NCI-H446 treated with DMSO at 0.1 percent for 48 hours (cell line): ENCODE measurements around the gene CPAMD8.
"Not testable (repeated sequence)": the region's sequence is repeated elsewhere in the genome, so short reads cannot be mapped to it uniquely, and the experiment has no call there.

ENCODE experiments used
- DNase-seq: peaks from one replicate; lab custom pipeline; 2025; lab: John Stamatoyannopoulos, UW

Gene CPAMD8

DNA sequence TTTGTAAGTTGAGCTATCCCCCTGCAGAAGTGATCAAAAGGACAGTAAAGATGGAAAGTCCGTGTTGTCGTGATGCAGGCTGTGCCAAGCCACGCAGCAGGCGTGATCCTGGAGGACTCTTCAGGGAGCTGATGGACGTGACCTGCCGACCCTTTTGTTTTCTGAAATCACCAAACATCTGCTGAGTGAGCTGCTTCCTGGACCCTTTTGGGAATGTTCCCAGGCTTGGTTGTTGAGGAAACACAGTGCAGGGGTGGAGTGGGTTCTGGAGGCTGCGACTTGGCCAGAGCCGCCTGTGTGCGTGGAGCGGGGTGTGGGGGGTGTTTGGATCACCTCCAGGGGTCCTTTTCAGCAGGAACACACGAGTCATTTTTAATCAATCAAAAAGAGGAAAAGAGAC lies 15.4 kb upstream of the CPAMD8 start:
- no peak for DNase-seq

DNA sequence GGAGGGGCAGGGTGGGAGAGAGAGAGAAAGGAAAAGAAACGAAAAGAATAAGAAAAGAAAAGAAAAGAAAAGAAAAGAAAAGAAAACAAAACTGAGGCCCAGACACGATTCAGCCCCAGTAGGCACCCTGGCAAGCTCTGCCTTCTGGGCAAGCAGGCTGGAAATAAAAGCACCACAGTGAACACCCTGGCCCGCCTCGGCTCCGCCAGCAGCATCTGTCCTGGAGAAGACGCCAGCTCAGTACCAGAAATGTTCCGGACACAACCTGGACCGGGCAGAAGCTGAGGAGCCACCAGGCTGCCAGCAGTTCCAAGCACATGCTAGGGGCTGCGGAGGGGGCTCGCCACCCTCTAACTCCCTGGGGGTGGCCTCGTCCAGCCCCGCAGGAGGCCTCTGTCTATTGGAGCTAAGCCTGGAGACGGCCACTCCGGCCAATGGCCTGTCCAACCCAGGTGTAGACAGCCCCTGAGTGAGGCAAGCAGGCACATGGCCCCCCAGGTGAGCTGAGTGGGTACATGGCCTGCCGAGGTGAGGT lies 11.4 kb upstream of the CPAMD8 start:
- no peak for DNase-seq

- no peak for DNase-seq
These were observed 10.6 kb upstream of the CPAMD8 start for GRCh38 chr19:17037184-17037583.

- no peak for DNase-seq
These were observed 10.0 kb upstream of the CPAMD8 start for GRCh38 chr19:17036640-17037039.

DNA sequence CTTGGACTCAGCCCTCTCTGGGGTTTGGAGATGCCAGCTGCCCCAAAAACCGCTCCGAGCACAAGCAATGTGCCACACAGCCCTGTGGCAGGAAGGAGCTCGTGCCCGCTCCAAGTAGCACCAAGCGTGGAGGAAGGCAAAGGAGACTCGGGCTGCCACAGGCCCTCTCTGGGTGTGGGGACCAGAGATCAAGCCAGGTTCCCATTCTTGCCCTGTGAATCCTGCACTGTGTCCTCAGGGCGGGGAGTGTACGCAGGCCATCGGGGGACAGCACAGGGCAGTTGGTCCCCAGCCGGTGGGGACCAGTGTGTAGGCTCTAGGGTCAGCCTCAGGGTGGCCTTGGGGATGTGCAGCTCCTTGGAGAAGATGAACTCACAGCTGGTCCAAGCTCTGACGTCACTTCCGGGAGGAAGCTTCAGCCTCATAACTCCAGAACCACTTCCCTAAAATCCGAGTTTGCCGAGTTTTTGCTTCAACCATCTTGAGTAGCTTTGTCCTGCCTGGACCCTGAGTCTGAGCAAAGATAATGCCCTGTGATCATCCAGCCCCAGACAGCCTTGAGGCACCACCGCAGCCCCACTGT lies 9.3 kb upstream of the CPAMD8 start:
- no peak for DNase-seq

- DNase-seq: no peak
These were observed 5.1 kb upstream of the CPAMD8 start for GRCh38 chr19:17031741-17032140.

DNA sequence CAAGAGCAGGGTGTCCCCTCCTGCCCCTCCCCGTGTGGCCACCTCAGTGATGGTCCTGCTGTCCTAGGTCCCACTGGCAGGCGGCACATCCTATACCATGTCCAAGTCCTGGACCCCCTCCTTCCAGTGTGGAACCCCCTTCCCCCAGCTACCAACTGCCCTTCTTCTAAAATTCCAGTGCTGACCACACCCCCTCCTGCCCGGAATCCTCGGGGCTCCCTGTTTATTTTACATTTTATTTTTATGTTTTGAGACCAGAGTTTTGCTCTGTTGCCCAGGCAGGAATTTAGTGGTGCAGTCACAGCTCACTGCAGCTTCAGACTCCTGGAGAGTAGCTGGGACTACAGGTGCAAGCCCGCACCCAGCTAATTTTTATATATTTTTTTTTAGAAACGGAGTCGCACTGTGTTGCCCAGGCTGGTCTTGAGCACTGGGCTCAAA lies 945 bp upstream of the CPAMD8 start:
- DNase-seq: no peak

GRCh38 chr19:17025991-17026658 lies 485 bp downstream of the CPAMD8 start:
- DNase-seq: no peak

DNA sequence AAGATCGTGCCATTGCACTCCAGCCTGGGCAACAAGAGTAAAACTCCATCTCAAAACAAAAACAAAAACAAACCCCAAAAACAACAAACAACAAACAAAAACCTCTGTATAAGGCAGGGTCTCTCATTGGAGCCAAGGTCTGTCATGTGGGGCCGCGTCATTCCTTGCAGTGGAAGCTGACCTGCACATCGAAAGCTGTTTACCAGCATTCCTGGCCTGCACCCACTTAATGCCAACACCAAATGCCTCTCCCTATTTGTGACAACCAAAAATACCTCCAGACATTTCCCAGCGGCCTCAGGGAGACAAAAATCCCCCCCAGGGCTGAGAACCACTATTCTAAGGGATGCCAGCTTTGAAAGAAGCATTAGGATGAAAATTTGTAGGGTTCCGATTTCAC lies 1.2 kb downstream of the CPAMD8 start:
- DNase-seq: no peak

DNA sequence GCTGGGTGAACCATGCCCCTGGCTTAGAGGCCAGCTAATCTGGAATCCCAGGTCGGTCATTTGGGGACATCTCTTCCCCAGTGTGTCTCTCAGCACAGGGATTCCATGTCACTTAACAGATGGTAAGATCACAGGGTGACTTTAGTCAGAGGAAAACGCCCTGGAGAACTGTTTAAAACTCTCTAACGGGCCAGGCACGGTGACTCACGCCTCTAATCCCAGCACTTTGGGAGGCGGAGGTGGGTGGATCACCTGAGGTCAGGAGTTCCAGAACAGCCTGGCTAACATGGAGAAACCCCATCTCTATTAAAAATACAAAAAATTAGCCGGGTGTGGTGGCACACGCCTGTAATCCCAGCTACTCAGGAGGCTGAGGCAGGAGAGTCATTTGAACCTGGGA lies 1.7 kb downstream of the CPAMD8 start:
- not testable (repeated sequence) for DNase-seq

DNA sequence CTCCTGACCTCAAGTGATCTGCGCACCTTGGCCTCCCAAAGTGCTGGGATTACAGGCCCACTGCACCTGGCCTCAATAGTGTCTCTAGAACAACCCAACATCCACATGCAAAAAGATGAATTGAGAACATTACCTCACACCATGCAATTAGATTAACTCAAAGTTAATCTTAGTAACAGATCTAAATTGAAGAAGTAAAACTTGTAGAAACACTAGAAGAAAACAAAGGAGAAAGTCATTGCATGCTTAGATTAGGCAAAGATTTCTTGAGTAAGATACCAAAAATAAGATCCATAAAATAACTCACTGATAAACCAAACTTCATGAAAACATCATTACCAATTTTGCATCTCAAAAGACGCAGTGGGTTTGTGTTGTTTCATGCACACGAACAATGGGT lies 2.8 kb downstream of the CPAMD8 start:
- no peak for DNase-seq

DNA sequence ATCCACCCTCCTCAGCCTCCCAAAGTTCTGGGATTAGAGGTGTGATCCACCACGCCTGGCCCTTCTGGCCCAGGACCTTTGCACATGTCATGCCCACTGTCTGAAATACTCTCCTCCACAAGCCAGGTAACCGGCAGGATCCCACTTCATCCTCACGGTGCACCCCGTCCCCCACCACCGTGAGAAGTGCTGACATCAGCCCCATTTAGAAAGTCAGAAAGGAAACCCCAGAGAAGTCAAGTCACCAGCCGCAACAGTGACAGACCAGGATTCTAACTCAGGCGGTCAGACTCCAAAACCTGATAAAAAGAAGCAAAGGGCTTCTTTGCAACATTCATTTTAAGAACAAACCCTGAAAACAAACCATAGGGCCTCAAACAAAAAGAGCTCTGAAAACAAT lies 3.9 kb downstream of the CPAMD8 start:
- DNase-seq: no peak

DNA sequence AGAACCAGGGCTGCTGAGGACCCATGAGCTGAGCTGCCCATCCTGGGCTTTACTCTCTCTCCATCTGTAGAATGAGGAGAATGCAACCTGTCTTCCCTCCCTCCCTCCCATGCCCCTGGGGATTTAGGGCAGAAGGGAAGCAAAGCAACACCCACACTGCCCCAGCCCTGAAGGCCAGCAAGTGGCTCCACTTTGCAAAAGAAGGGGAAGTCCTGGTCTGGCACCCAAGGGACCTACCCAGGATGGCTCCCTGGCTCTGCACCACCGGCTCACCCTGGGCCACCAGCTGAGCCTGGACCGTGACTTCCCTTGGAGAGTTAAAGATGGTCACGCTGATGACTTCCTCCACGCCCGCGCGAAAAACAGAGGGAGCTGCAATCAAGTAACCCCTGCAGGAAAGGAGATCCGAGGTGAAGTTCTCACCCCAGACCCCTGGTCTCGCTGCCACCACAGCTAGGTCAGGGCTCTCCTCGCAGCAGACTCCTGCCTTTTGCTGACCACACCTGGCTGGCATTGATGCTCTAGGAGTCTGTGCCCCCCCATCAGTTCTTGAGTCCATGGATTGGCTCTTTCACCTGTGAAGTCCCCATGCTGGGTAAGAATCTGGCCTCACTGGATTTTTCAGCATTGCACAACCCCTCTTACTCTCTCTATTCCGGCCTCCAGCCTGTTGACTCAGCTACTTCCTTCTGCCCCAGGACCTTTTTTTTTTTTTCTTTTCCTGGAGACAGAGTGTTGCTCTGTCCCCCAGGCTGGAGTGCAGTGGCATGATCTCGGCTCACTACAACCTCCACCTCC lies 4.6 kb downstream of the CPAMD8 start:
- no peak for DNase-seq

- no peak for DNase-seq
These were observed 5.3 kb downstream of the CPAMD8 start for GRCh38 chr19:17021328-17021727.

DNA sequence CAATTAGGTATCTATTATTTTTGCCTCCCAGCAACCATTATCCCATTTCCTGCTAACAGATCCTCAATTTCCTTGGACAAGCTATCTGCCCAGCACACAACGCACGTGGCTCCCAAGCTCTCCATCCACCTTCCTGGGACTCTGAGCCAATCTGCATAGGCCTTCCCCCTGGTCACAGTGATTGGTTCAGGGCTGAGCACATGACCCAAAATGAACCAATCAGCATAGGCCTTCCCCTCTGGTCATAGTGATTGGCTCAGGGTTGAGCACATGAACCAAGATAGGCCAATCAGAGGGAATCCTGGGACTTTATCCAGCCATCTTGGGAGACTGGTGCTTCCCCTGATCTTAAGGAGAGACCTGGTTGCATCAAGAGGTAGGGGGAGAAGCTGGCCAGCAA lies 5.8 kb downstream of the CPAMD8 start:
- DNase-seq: no peak

DNA sequence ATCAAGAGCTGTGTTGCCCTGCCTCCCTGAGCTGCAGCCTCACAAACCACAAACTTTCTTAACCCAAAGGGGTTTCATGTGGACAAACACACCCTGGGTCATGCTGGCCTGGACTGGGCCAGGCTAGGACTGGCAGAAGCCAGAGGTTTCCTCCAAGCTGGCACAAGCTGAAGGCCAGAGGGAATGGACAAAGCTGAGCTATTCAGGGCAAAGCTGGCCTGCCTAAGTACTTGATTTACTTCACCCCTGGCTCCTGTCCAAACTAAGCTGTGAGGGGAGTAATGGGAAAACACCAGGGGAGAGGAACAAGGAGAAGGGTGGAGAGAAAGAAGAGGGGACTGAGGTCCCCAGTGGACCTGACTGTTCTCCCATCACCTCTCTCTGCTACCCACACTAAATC lies 6.2 kb downstream of the CPAMD8 start:
- DNase-seq: no peak

GRCh38 chr19:17014212-17014861 lies 12.3 kb downstream of the CPAMD8 start:
- not testable (repeated sequence) for DNase-seq

DNA sequence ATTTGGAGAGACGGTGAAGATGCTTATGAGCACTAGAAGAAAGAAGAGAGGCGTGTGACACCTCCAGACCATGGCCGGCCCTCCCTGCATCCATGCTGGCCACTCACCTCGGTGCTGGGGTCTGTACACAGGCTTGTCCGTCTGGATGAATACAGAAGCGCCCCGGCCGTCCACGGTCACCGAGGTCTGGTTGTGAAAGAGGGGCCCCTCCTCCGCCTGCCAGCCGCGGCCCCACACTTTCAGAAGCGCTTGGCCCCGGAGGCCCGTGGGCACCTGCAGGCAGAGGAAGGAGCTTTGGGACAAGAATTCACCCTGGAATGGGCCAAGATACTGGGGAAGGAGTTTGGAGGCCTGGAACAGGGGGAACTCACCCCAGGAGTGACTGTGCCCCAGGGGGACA lies 15.1 kb downstream of the CPAMD8 start:
- no peak for DNase-seq

DNA sequence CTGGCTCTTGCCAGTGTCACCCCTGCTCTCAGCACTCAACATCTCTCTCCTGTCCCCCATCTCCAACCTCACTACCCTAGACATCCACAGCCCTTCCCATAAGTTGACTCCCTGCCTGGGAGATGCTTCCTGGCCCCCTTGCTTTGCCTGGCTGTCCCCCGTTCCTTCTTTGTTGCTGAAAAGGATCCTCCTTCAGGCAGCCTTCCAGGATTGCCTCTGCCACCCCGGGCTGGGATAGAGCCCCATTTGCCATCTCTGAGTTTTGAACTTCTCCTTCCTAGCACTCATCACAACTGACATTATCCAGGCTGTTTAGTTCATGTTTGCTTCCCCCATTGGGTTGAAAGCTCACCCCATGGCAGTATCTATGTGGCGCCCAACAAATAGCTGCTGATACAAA lies 20.0 kb downstream of the CPAMD8 start:
- no peak for DNase-seq

DNA sequence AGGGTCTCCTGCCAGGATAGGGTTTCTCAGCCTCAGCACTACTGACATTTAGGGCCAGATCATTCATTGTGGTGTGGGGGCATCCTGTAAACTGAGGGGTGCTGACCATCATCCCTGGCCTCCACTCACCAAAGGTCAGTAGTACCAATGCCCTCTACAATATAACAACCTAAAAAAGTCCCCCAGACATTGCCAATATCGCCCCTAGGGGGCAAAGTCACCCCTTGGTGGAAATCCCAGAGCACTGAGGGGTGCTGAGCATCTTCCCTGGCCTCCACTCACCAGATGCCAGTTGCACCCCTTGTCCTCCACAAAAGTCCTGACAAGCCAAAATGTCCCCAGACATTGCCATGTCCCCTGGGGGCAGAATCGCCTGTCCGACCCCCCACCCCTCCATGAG lies 21.6 kb downstream of the CPAMD8 start:
- DNase-seq: no peak

DNA sequence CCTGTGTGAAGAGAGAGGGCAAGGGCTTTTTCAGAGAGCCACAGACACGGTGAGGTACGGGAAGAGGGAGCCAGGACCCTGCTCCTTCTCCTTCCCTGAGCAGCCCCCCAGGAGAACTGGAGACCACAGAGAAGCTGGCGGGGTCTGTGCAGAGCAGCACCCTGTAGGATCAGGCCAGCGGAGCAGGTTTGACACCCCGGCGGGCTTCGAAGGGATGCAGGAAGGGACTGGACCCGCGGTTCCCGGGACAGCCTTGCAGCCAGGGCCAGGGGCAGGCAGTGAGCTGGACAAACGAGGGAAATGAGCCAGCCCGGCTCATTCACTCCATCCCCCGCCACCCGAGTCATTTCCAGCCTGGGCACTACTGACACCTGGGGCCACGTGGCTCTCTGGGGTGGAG lies 22.2 kb downstream of the CPAMD8 start:
- no peak for DNase-seq

GRCh38 chr19:17002455-17002854 lies 24.2 kb downstream of the CPAMD8 start:
- DNase-seq: no peak
